ENCODE results near the gene OSBPL10.

- TF ChIP-seq POLR2A (IDR thresholded peaks at IDR 0.05; ENCODE audit: control extremely low read depth in 1 of 2, low read depth in 2 of 2, low read length in 2 of 2): no peak
- TF ChIP-seq EZH2 (IDR thresholded peaks at IDR 0.05; ENCODE audit: low read depth, low read length, severe bottlenecking): no peak
- TF ChIP-seq RAD21 (IDR thresholded peaks at IDR 0.05 in 1 of 2, conservative IDR thresholded peaks at IDR 0.05 in 1 of 2; ENCODE audit: low read depth in 2 of 2, low read length in 2 of 2): no peak
These were observed 3.3 kb upstream of the OSBPL10 start for GRCh38 chr3:31984321-31984720.
